Measurements from ENCODE around the gene RAPGEF1.

RAPGEF1 gene

GRCh38 chr9:131650254-131650653 is 89.6 kb downstream of the RAPGEF1 start:
- DNase-seq (ENCODE audit: low read depth): peak; percentile 99

GRCh38 chr9:131649646-131650045 is 90.2 kb downstream of the RAPGEF1 start:
- no peak for DNase-seq (ENCODE audit: low read depth)

GRCh38 chr9:131645078-131645776 is 94.6 kb downstream of the RAPGEF1 start:
- no peak for DNase-seq (ENCODE audit: low read depth)

- DNase-seq (ENCODE audit: low read depth): no peak
Observed at GRCh38 chr9:131642496-131643083, 97.3 kb downstream of the RAPGEF1 start.

- no peak for DNase-seq (ENCODE audit: low read depth)
Observed at GRCh38 chr9:131641618-131642495, 98.0 kb downstream of the RAPGEF1 start.

- DNase-seq (ENCODE audit: low read depth): peak; percentile 46
Observed at GRCh38 chr9:131640438-131641137, 99.3 kb downstream of the RAPGEF1 start.

GRCh38 chr9:131639769-131640437 is 100.0 kb downstream of the RAPGEF1 start:
- no peak for DNase-seq (ENCODE audit: low read depth)

GRCh38 chr9:131636593-131636992 is 103.3 kb downstream of the RAPGEF1 start:
- DNase-seq (ENCODE audit: low read depth): no peak

GRCh38 chr9:131635892-131636291 is 104.0 kb downstream of the RAPGEF1 start:
- DNase-seq (ENCODE audit: low read depth): no peak

GRCh38 chr9:131635285-131635684 is 104.6 kb downstream of the RAPGEF1 start:
- peak; percentile 96 for DNase-seq (ENCODE audit: low read depth)

- DNase-seq (ENCODE audit: low read depth): no peak
Observed at GRCh38 chr9:131633491-131634031, 106.3 kb downstream of the RAPGEF1 start.

GRCh38 chr9:131631306-131631705 is 108.6 kb downstream of the RAPGEF1 start:
- DNase-seq (ENCODE audit: low read depth): no peak

GRCh38 chr9:131630205-131630831 is 109.6 kb downstream of the RAPGEF1 start:
- DNase-seq (ENCODE audit: low read depth): no peak

- DNase-seq (ENCODE audit: low read depth): no peak
Observed at GRCh38 chr9:131629825-131630204, 110.1 kb downstream of the RAPGEF1 start.

GRCh38 chr9:131629226-131629500 is 110.7 kb downstream of the RAPGEF1 start:
- no peak for DNase-seq (ENCODE audit: low read depth)

- DNase-seq (ENCODE audit: low read depth): no peak
Observed at GRCh38 chr9:131628459-131629225, 111.2 kb downstream of the RAPGEF1 start.

- no peak for DNase-seq (ENCODE audit: low read depth)
Observed at GRCh38 chr9:131627648-131628458, 112.0 kb downstream of the RAPGEF1 start.

GRCh38 chr9:131627326-131627647 is 112.6 kb downstream of the RAPGEF1 start:
- no peak for DNase-seq (ENCODE audit: low read depth)

GRCh38 chr9:131625790-131626670 is 113.8 kb downstream of the RAPGEF1 start:
- DNase-seq (ENCODE audit: low read depth): no peak
